ENCODE results near the gene CFAP119.

DNA sequence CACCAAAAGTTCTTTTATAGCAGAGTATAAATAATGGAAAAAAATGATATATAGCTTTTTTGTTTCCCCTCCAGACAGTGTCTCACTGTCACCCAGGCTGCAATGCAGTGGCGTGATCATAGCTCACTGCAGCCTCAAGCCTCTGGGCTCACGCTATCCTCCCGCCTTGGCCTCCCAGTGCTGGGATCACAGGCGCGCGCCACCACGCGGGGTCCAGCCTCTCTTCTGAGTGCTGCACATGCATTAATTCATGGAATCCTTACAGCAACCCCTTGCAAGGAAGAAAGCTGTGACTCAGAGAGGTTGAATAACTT lies 43.2 kb upstream of the CFAP119 start:
- TF ChIP-seq, protein P1, sequence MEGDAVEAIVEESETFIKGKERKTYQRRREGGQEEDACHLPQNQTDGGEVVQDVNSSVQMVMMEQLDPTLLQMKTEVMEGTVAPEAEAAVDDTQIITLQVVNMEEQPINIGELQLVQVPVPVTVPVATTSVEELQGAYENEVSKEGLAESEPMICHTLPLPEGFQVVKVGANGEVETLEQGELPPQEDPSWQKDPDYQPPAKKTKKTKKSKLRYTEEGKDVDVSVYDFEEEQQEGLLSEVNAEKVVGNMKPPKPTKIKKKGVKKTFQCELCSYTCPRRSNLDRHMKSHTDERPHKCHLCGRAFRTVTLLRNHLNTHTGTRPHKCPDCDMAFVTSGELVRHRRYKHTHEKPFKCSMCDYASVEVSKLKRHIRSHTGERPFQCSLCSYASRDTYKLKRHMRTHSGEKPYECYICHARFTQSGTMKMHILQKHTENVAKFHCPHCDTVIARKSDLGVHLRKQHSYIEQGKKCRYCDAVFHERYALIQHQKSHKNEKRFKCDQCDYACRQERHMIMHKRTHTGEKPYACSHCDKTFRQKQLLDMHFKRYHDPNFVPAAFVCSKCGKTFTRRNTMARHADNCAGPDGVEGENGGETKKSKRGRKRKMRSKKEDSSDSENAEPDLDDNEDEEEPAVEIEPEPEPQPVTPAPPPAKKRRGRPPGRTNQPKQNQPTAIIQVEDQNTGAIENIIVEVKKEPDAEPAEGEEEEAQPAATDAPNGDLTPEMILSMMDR (IDR thresholded peaks at IDR 0.05; ENCODE audit: extremely low read depth in 1 of 2, insufficient read depth in 1 of 2, low read depth in 1 of 2, low read length in 2 of 2), result no peak
- TF ChIP-seq EZH2 (IDR thresholded peaks at IDR 0.05; ENCODE audit: borderline replicate concordance, low read depth, low read length, severe bottlenecking) (no peak), POLR2A (IDR thresholded peaks at IDR 0.05; ENCODE audit: low read depth, low read length) (no peak)
- TF ChIP-seq, protein P2, sequence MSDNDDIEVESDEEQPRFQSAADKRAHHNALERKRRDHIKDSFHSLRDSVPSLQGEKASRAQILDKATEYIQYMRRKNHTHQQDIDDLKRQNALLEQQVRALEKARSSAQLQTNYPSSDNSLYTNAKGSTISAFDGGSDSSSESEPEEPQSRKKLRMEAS (IDR thresholded peaks at IDR 0.05; ENCODE audit: insufficient read depth, insufficient read length), result no peak

All from endothelial cell of umbilical vein (primary cell).